HPDE6-E6E7 (cell line): Measurements from ENCODE around the gene RNF168.
A peak's percentile ranks its signal among the peaks of the same experiment; 100 is the strongest.
"Not testable (repeated sequence)": the region's sequence is repeated elsewhere in the genome, so short reads cannot be mapped to it uniquely, and the experiment has no call there.

Source experiments
- DNase-seq: peaks from one replicate; pipeline ENCODE4 v3.0.0; 2011; ENCODE audit warnings: missing footprints; ENCODE audit errors: extremely low spot score

Gene RNF168

DNA sequence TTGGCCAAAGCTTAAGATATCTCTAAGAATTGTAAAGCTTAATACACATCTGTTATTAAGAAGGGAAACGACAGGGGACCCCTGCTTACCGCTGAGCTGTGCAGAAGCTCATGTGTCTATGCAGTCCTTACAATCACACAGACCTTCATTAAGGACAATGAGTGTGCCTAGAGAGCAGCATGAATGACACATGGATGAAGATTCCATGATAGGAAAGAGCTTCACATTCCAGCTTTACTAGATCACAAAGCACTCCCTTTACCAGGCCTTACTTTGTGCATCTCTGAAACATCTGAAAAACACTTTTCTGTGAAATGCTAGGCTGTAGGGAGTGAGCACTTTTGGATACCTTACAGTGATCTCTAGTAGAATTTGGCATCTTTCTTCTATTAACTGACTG lies 32.0 kb downstream of the RNF168 start:
- no peak for DNase-seq

DNA sequence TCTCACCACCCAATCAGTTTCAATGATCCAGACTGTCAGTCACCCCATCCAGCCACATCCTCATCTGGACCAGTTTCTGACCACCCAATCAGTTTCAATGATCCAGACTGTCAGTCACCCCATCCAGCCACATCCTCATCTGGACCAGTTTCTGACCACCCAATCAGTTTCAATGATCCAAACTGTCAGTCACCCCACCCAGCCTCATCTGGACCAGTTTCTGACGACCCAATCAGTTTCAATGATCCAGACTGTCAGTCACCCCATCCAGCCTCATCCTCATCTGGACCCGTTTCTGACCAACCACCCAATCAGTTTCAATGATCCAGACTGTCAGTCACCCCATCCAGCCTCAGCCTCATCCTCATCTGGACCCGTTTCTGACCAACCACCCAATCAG lies 33.4 kb downstream of the RNF168 start:
- not testable (repeated sequence) for DNase-seq

DNA sequence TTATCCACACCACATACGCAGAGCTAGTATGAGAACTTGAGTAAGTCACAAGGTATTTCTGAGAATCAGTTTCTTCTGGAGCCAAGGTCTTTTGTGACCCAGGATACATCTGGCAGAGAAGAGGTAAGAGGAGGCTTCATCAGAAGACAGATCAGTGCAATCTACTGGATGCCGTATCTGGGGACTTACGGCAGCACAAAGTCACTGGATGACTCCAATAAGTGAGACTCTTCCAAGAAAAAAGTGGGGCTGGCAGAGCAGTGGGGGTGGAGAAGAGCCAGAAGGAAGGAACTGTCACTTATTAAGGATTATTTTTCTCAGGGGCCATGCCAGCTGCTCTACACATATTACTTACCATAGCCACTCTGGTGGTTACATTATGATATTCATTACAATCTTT lies 39.8 kb downstream of the RNF168 start:
- DNase-seq: no peak

DNA sequence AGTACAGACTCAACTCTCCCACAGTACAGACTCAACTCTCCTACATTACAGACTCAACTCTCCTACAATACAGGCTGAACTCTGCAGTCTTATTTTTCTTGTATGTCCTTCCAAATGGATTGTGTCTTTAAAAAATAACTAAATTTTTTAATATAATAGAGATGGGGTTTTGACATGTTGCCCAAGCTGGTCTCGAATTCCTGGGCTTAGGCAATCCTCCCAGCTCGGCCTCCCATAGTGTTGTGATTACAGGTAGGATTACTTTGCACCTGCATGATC lies 40.2 kb downstream of the RNF168 start:
- no peak for DNase-seq

DNA sequence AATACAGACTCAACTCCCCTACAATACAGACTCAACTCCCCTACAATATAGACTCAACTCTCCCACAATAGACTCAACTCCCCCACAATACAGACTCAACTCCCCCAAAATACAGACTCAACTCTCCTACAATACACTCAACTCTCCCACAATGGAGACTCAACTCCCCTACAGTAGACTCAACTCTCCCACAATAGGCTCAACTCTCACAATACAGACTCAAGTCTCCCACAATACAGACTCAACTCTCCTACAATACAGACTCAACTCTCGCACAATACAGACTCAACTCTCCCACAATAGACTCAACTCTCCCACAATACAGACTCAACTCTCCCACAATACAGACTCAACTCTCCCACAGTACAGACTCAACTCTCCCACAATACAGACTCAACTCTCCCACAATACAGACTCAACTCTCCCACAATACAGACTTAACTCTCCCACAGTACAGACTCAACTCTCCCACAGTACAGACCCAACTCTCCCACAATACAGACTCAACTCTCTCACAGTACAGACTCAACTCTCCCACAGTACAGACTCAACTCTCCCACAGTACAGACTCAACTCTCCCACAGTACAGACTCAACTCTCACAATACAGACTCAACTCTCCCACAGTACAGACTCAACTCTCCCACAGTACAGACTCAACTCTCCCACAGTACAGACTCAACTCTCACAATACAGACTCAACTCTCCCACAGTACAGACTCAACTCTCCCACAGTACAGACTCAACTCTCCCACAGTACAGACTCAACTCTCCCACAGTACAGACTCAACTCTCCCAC lies 40.7 kb downstream of the RNF168 start:
- not testable (repeated sequence) for DNase-seq

DNA sequence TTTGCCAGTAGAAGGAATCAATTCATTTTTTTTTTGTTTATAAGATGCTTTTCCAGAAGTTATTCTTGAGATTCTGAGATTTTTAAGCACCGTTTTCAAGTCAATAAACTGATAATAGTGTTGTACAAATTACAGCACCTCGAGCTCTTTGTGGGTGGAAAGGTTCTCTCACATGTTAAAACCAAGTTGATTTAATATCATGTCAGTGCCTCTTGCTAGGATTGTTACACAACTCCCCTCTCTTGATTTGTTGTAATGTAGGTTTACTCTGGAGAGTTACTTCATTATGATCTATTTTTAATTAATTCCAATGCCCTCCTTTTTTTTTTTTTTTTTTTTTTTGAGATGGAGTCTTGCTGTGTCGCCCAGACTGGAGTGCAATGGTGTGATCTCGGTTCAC lies 45.5 kb downstream of the RNF168 start:
- no peak for DNase-seq

DNA sequence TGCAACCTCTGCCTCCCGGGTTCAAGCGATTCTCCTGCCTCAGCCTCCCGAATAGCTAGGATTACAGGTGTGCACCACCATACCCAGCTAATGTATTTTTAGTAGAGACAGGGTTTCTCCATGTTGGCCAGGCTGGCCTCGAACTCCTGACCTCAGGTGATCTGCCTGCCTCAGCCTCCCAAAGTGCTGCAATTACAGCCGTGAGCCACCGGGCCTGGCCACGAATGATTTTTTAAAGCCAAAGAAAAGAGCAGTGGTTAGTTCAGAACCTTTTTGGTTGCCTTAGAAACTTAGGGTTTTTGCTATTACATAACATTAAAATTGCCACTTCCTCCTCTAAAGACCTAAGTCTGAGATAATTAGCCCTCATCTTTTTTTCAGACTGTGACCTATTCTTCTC lies 46.1 kb downstream of the RNF168 start:
- DNase-seq: not testable (repeated sequence)

DNA sequence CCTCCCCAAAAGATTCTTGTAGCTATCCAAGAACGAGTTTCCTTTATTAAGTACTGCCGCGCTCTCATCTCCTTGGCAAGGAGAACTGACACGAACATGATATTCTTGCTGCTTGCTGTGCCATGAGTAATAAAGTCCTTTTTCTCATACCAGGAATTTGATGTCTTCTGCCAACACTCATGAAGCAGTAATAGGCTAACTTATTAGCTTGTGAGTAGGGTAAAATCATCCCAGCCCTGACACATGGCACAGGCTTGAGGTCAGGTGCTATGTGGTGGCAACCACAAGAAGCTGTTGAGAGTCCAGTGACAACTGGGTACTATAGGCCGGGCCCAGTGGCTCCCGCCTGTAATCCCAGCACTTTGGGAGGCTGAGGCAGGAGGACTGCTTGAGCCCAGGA lies 48.6 kb downstream of the RNF168 start:
- no peak for DNase-seq

DNA sequence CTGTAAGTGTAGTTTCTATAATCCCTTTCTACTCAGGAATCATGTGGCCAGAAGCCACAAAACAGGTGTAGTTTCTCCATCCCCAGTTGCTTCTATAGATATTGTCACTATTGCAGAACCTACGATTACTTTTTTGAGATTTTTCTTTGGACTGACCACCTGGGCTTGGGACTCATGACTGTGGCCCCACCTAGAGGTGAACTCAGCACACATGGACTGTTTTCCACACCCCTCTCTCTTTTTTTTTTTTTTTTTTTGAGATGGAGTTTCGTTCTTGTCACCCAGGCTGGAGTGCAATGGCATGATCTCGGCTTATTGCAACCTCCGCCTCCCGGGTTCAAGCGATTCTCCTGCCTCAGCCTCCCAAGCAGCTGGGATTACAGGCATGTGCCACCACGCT lies 58.2 kb downstream of the RNF168 start:
- DNase-seq: not testable (repeated sequence)

DNA sequence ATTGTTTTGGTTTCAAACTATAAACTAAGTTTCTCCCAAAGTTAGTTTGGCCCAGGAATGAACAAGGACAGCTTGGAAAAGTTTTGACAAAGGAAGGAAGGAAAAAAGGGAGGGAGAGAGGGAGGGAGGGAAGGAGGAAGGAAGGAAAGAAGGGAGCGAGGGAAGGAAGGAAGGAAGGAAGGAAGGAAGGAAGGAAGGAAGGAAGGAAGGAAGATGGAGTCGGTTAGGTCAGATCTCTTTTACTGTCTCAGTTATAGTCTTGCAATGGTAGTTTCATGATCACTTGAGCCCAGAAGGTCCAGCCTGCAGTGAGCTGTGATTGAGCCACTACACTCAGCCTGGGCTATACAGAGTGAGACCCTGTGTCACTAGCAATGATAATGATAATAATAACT lies 59.1 kb downstream of the RNF168 start:
- DNase-seq: no peak

DNA sequence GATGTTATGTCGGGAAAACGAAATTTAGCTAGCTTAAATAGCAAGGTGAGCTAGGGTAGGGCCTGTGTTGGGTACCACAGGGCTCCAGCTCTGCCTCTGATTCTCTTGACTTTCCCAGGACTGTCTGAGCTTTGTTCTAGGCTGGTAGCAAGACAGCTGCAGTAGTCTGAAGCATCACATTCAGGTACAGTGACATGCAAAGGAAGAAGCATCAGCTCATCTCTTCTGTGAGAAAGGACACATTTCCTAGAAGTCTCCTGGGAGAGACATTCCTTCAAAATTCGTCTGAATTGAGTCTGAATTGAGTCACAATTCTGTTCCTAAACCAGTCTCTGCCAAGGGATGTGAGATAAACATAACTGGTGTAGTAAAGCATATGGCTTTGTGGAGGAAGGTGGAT lies 62.9 kb downstream of the RNF168 start:
- DNase-seq: no peak

DNA sequence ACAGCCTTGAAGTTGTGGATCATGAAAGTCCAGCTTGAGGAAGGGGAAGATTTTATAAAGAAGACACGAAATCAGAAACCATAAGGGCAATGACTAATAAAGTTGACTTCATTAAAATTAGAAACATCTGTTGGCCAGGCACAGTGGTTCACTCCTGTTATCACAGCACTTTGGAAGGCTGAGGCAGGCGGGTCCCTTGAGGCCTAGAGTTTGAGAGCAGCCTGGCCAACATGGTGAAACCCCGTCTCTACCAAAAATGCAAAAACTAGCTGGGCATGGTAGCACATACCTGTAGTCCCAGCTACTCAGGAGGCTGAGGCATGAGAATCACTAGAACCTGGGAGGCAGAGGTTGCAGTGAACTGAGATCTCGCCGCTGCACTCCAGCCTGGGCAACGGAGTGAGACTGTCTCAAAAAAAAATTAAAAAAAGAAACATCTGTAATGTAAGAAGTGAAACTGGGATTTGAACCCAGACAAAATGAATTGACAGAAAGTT lies 63.5 kb downstream of the RNF168 start:
- DNase-seq: no peak

DNA sequence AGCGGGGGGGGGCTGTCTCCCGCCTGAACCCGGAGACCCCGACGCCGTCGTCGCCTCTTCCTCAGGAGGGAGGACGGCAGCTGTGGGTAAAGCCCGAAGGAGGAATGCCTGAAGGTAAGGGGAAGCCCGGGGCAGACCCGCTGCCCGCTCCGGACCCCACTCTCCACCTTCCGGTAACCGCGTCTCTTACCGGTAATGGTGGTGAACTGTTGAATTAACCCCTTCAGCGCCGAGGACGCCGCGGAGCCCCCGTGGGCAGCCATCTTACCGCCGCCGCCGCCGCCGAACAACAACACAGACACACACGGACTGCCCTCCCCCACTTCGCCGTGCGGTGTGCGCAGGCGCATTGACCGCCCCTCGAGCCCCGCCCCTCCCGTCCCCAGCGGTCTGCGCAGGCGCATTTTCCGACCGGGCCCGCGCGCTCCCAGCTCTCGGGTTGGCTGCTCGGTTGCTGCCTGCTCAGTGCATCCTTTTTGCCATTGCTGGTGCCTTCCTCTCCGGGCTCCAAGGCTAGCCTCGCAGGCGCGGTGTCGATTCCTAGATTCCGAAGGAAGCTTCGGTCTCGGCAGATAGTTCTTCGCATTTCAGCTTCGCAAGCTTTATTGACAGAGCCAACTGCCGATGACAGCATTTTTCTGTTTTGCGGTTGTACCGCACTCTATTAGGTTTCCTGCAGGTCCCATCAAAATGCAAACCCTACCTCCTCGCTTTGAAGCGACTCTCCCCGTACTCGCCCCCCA lies 71.3 kb downstream of the RNF168 start, which contains the start of gene UBXN7:
TSS of gene UBXN7 (minus strand) at position 291 of the 743 bp plus-strand sequence. CDS start at position 263, 28 bp downstream.
- peak; percentile 98 for DNase-seq

DNA sequence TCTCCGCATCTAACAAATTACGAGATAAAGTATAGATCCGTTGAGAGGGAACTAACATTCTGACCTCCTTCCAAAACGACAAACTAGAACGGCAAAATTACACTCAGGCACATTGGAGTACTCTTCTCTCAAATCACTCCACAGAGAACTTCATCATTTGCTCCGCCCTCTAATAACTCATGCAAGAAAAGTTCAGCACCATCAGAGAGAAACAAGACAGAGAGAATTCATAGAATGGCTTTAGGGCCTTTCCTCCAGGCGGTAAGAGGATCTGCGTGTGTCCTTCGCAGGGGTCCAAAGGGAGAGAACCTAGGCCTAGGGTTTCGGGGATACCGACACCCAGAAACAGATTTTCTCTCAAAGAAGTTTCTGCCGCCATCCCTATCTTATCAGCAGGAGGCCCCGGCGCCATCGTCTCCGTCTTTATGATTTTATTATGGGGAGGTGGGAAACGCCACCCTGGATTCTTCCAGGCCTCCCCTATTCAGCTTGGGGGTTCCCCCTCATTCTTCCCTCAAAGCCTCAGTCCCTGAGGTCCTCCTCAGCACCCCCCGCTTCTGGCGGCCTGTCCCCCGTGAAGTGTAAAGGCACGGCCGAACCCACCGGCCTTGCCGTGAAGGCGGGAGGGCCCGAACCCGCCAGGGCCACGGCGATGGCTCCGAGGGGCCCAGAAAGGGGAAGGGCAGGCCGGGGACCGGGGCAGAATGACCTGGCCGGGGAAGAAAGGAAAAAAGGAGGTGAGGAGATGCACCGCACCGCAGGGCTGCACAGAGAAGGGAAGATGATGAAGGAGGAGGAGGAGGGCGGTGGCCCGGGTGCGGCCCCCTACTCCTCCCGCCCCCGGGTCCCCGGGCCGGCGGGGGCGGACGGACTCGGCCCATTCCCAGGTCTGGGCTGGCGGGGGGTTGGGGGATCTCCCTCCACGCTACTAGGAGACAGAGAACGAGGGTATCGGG lies 72.1 kb downstream of the RNF168 start:
- DNase-seq: peak; percentile 28

DNA sequence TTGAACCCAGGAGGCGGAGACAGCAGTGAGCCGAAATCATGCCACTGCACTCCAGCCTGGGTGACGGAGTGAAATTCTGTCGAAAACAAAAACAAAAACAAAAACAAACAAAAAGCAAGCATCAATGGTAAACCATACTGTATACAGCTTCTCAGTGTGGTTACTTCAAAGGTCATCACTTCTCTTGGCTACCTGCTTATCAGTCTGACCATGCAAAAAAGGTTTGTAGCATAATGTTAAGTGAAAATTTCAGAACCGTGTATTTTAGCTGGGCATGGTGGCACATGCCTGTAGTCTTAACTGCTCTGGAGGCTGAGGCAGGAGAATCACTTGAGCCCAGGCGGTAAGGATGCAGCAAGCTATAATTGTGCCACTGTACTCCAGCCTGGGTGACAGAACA lies 75.5 kb downstream of the RNF168 start:
- DNase-seq: no peak

DNA sequence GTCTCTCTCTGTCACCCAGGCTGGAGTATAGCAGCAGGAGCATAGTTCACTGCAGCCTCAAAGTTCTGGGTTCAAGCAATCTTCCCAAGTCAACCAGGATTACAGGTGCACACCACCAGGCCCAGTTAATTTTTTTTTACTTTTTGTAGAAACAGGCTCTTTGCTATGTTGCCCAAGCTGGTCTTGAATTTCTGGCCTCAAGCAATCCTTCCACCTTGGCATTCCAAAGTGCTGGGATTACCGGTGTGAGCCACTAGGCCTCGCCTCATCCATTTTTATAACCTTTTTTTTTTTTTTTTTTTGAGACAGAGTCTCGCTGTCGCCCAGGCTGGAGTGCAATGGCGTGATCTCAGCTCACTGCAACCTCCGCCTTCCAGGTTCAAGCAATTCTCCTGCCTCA lies 79.1 kb downstream of the RNF168 start:
- not testable (repeated sequence) for DNase-seq

DNA sequence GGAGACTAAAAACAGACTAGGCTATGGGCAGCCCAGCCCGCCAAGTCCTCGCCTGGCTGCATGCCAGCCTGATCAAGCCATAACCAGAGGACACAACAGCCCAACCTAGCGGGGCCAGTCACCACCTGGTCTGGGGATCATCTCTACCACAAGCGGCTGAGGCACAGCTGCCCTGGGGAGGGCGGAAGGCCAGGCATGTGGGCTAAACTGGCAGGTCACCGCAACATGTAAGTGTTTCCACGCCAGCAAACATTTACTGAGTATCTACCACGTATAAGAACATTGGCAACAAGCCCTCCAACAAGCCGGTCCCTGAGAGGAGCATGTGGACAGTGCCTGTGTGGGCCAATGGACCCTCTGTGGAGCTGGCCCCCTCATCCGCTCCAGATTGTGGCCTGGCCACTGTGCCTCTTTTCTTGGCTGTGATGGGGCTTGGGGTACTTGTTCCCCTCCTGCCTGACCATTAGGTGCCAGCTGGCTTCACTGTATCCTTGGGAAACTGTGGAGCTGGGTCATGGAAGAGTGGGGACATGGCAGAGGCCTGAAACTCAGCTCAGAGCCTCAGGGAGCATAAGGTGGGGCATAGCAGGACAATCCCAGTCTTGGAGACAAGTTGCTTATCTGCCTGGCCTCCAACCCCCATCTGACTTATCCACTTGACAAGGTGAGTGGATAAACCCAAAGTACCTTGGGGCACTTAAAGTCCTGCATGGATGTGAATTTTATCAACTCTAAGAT lies 80.4 kb downstream of the RNF168 start:
- no peak for DNase-seq

DNA sequence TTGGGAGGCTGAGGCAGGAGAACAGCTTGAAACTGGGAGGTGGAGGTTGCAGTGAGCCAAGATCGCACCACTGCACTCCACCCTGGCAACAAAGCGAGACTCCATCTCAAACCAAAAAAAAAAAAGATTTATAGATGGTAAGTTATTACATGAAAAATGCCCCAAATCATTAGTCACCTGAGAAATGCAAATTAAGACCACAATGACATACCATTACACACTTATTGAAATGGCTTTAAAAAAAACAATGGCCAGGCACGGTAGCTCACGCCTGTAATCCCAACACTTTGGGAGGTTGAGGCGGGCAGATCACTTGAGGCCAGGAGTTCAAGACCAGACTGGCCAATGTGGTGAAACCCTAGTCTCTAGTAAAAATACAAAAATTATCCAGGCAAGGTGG lies 81.9 kb downstream of the RNF168 start:
- not testable (repeated sequence) for DNase-seq

DNA sequence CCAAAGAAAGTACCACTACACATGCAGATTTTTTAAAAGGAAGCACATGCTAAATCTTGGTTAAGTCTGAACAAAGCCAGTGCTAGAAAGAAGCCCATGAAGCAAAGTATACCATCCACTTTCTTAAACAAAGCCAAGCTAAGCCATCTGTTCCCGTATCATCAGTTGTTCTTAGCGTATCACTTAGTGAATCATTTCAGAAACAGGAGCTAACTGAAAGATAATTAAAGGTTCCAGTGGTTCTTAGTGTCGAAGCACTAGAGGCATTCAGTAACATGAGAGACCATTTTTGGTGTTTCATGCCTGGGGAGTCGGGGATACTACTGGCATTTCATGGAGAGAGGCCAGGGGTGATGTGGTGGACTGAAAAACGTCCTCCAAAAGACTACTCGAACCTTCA lies 84.2 kb downstream of the RNF168 start:
- DNase-seq: no peak
